Measurements from ENCODE around the gene GGCX. TPM values are rescaled to one million over a fixed set of nuclear protein-coding genes. Genes with fewer than 3 reads are reported as not detected.

The GGCX gene
- total RNA-seq, 1 donor from 2014 or later, result 145 TPM

GRCh38 chr2:85600235-85600575 lies 38.9 kb upstream of the GGCX start:
- no peaks in the 10 kb centered on the region for H3K9me3 Mint-ChIP-seq (ENCODE audit: unreplicated experiment)
- peaks cover 18% of the 10 kb centered on the region for H3K36me3 Mint-ChIP-seq (ENCODE audit: low read depth, unreplicated experiment)
- no peak overlapping the region for H3K27ac Mint-ChIP-seq (ENCODE audit: unreplicated experiment)
- no peak for TF ChIP-seq CTCF (IDR thresholded peaks at IDR 0.05; ENCODE audit: unreplicated experiment)
- peak overlapping the region; percentile 74 for H3K4me3 Mint-ChIP-seq (ENCODE audit: unreplicated experiment)
- peaks cover 44% of the 10 kb centered on the region for H3K4me1 Mint-ChIP-seq (ENCODE audit: unreplicated experiment)
- peaks cover 23% of the 10 kb centered on the region for H3K27me3 Mint-ChIP-seq (ENCODE audit: unreplicated experiment)
- DNase-seq (ENCODE audit: low spot score), result no peak

GRCh38 chr2:85599468-85600234 lies 38.4 kb upstream of the GGCX start:
- Mint-ChIP-seq H3K36me3 (ENCODE audit: low read depth, unreplicated experiment) (peaks cover 20% of the 10 kb centered on the region), H3K27me3 (ENCODE audit: unreplicated experiment) (peaks cover 29% of the 10 kb centered on the region), H3K9me3 (ENCODE audit: unreplicated experiment) (no peaks in the 10 kb centered on the region), H3K4me1 (ENCODE audit: unreplicated experiment) (peaks cover 46% of the 10 kb centered on the region), H3K27ac (ENCODE audit: unreplicated experiment) (no peak overlapping the region), H3K4me3 (ENCODE audit: unreplicated experiment) (peak overlapping the region; percentile 74)
- TF ChIP-seq CTCF (IDR thresholded peaks at IDR 0.05; ENCODE audit: unreplicated experiment), result no peak
- DNase-seq (ENCODE audit: low spot score), result no peak

- H3K27ac Mint-ChIP-seq (ENCODE audit: unreplicated experiment), result no peak overlapping the region
- H3K27me3 Mint-ChIP-seq (ENCODE audit: unreplicated experiment), result peaks cover 29% of the 10 kb centered on the region
- TF ChIP-seq CTCF (IDR thresholded peaks at IDR 0.05; ENCODE audit: unreplicated experiment), result no peak
- H3K4me3 Mint-ChIP-seq (ENCODE audit: unreplicated experiment), result peak overlapping the region; percentile 31
- H3K9me3 Mint-ChIP-seq (ENCODE audit: unreplicated experiment), result no peaks in the 10 kb centered on the region
- peaks cover 50% of the 10 kb centered on the region for H3K4me1 Mint-ChIP-seq (ENCODE audit: unreplicated experiment)
- DNase-seq (ENCODE audit: low spot score), result no peak
- H3K36me3 Mint-ChIP-seq (ENCODE audit: low read depth, unreplicated experiment), result peaks cover 27% of the 10 kb centered on the region
Observed at GRCh38 chr2:85598594-85599340, 37.5 kb upstream of the GGCX start.

- TF ChIP-seq CTCF (IDR thresholded peaks at IDR 0.05; ENCODE audit: unreplicated experiment), result no peak
- Mint-ChIP-seq H3K4me3 (ENCODE audit: unreplicated experiment) (peak overlapping the region; percentile 98), H3K27ac (ENCODE audit: unreplicated experiment) (no peak overlapping the region), H3K36me3 (ENCODE audit: low read depth, unreplicated experiment) (peaks cover 36% of the 10 kb centered on the region), H3K27me3 (ENCODE audit: unreplicated experiment) (peaks cover 24% of the 10 kb centered on the region), H3K4me1 (ENCODE audit: unreplicated experiment) (peaks cover 51% of the 10 kb centered on the region), H3K9me3 (ENCODE audit: unreplicated experiment) (no peaks in the 10 kb centered on the region)
- DNase-seq (ENCODE audit: low spot score), result no peak
Observed at GRCh38 chr2:85597241-85597640, 35.9 kb upstream of the GGCX start.
